Effector CD4-positive, alpha-beta T cell (primary cell): ENCODE measurements around the gene ZNF440.
A peak's percentile ranks its signal among the peaks of the same experiment; 100 is the strongest.
"Not testable (repeated sequence)": the region's sequence is repeated elsewhere in the genome, so short reads cannot be mapped to it uniquely, and the experiment has no call there.

Experiments used
- DNase-seq: peaks from one replicate; pipeline ENCODE4 v3.0.0-alpha.2; 2020
- total RNA-seq: gene quantifications from one replicate; lab custom pipeline; 2026; lab: John Stamatoyannopoulos, UW

ZNF440 gene
- total RNA-seq: 10.3 reads per million, percentile 32 among the genes with 10 or more reads in this experiment

GRCh38 chr19:11814029-11814699 is at the start of gene ZNF440:
ZNF440 (plus strand) TSS chr19:11814273; CDS start chr19:11814448, 175 bp downstream.
- peak; percentile 70 for DNase-seq

DNA sequence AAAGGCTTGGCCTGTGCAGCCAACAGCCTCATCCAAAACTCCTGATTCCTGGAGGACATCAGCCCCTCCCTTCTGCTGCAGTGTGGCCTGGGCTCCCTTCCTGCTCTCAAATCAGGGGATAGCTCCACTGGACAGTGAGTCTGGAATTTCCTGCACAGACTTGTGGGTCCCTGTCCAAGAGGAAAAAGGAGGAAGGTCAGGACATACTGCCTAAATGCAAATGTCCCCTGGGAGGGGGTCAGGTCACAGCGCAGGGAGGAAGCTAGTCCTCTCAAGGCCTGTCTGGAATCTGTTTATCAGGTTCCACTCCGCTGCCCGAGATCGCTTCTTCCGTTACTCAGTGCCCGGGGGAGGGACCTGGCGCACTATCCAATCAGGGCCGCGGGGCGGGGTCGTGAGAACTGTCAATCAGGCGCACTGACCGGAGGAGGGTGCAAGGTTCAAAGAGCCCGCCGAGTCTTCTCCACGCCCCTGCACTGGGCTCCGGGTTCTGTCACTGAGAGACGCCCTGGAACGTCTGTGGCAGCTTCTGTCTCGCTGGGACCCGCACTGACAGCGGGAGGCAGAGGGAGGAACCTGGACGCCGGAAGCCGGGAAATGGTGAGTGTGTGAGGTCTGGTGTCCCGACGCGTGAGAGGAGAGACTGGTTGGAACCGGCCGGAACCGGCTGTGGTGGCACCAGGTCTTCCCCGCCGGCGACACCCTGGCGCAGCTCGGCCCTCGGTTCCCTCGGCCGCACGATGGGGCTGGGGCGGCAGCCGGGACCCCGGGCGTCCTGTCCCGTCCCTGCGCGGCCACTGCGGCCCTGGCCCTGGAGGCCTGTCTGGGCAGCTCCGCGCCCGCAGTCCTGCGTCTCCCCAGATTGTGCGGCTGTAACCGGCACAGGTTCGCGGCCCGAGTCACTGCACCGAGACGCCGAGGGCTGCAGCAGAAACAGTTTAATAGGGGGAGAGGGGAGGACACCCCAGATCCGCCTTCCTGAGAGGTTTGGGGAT is 47.2 kb upstream of the ZNF440 start, which contains the start of gene ZNF441:
TSS of gene ZNF441 (plus strand) at position 404 of the 995 bp plus-strand sequence. CDS start at position 598, 194 bp downstream.
- peak; percentile 74 for DNase-seq

- DNase-seq: no peak
Measured at GRCh38 chr19:11767633-11768133, 46.4 kb upstream of the ZNF440 start.

GRCh38 chr19:11769995-11770394 is 44.1 kb upstream of the ZNF440 start:
- DNase-seq: no peak

GRCh38 chr19:11771520-11771919 is 42.6 kb upstream of the ZNF440 start:
- DNase-seq: not testable (repeated sequence)

DNA sequence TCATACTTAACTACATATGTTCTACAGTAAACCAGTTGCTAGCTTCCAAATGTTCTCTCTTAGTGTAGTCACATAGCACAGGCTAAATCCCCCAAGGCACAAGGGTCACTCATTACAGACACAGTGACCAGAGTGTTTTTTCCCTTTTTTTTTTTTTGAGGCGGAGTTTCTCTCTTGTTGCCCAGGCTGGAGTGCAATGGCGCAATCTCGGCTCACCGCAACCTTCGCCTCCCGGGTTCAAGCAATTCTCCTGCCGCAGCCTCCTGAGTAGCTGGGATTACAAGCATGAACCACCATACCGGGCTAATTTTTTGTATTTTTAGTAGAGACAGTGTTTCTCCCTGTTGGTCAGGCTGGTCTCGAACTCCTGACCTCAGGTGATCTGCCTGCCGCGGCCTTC is 37.4 kb upstream of the ZNF440 start:
- not testable (repeated sequence) for DNase-seq

- no peak for DNase-seq
Measured at GRCh38 chr19:11780431-11781020, 33.5 kb upstream of the ZNF440 start.

GRCh38 chr19:11781295-11782057 is 32.6 kb upstream of the ZNF440 start:
- DNase-seq: no peak

DNA sequence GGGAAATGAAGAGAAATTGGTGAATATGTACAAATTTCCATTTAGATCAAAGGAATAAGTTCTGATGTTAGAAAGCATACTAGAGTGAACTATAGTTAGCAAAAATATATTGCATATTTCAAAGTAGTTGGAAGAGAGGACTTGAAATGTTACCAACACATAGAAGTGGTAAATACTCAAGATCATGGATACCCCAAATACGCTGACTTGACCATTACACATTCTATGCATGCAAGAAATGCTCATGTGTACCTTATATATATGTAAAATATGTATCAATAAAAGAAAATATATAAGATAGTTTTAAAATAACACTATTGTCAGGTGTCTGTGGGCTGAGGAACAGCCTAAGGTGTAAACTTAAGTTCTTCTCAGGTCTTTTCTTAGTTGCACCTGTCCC is 30.3 kb upstream of the ZNF440 start:
- DNase-seq: no peak

DNA sequence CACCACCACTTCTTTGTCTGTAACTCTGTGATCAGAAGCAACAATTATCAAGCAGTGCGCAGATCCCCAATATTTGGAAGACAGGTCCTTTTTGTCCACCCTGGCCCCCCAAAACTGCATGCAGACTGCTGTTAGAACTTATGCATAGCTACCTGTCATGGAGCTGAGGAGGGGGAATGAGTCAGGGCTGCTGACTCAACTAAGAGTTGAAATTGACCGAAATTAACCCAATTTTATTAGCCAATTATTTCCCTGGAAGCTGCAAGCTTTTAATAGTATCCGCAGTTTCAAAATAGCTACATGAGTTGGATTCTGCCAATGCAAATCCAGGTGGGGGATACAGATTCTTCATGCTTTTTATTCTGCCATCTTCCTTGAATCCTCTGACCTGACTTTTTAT is 29.7 kb upstream of the ZNF440 start:
- DNase-seq: no peak

DNA sequence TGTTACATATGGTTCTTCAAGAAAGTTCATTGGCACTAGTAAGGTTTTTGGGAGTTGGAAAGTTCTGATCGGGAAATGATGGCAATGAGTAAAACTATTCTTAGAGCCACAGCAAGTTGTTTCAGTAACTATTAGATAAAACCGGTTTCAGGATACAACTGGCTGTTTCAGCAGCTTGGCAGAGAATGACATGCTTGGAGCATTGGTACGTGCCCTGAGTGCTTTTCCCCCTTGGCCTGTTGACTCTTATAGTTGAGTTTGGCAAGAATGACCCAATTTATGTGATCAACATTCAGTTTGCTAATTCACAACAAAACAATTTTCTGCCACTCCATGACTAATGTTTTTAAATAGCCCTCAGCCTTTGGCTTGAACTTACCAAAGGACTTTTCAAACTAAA is 26.5 kb upstream of the ZNF440 start:
- DNase-seq: no peak

GRCh38 chr19:11792942-11793341 is 21.1 kb upstream of the ZNF440 start:
- DNase-seq: no peak

GRCh38 chr19:11797491-11797890 is 16.6 kb upstream of the ZNF440 start:
- DNase-seq: peak; percentile 75

DNA sequence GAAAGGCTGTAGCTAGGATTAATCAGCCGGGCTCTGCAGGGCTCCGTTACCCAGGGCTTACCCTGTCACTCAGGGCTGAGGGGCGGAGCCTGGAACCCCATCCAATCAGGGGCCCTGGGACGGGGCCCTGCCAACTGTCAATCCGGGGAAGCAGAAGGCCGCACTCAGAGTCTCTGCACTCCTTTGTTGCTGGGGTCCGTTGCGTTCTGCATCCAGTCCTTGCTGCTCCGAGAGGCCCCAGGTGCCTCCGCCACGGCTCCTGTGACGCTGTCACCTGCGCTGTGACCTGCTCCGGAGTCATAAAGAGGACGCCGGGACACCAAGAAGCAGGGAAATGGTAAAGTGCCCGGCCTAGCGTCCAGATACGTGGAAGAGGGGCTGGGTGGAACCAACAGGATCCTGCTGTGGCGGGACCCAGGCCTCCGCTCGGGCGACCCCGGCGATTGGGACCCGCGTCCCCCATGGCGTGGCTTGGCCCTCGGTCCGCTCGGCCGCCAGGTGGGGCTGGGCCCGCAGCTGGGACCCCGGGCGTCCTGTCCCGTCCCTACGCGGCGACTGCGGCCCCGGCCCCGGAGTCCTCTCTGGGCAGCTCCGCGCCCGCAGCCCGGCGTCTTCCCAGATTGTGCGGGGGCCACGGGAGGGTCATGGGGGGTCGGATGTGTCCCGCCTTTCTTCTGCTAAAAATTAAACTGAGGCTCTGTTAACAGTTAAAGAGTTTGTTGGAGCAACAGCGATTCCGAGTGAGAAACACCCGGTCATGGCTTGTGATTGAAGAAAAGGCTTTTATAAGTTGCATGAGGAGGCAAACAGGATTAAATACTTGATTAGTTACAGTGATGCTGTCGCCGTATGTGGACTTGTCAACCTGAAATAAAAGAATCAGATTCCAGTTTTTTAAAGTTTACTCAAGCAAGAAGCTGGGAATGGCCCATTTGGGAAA is 15.4 kb upstream of the ZNF440 start, which contains the start of gene ZNF491:
TSS of gene ZNF491 (plus strand) at position 133 of the 940 bp plus-strand sequence. CDS start 7,431 bp downstream, outside the sequence.
- peak; percentile 75 for DNase-seq

DNA sequence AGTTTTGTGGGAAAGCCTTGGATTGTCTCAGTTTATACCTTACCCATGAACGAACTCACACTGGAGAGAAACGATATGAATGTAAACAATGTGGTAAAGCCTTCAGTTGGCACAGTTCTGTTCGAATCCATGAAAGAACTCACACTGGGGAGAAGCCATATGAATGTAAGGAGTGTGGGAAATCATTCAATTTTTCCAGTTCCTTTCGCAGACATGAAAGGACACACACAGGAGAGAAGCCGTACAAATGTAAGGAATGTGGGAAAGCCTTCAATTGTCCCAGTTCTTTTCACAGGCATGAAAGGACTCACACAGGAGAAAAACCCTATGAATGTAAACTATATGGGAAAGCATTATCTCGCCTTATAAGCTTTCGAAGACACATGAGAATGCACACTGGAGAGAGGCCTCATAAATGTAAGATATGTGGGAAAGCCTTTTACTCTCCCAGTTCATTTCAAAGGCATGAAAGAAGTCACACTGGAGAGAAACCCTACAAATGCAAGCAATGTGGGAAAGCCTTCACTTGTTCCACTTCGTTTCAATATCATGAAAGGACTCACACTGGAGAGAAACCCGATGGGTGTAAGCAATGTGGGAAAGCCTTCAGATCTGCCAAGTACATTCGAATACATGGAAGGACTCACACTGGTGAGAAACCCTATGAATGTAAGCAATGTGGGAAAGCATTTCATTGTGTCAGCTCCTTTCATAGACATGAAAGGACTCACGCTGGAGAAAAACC is 7.5 kb upstream of the ZNF440 start:
- no peak for DNase-seq

- no peak for DNase-seq
Measured at GRCh38 chr19:11807099-11807380, 7.0 kb upstream of the ZNF440 start.

DNA sequence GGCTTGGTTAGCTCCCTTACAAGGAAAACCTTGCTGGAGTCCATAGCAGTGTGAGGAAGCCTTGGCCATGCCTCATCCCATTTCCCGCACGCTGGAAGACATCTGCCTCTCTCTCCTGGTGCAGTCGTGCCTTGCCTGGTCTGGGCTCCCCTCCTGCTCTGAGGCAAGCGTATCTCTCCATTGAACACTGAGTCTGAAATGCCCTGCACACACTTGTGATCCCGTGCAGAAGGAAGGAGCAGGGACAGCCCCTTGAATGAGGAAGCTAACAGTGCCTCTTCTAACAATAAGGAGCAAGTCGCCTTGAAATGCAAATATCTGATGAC is 407 bp upstream of the ZNF440 start:
- DNase-seq: no peak

DNA sequence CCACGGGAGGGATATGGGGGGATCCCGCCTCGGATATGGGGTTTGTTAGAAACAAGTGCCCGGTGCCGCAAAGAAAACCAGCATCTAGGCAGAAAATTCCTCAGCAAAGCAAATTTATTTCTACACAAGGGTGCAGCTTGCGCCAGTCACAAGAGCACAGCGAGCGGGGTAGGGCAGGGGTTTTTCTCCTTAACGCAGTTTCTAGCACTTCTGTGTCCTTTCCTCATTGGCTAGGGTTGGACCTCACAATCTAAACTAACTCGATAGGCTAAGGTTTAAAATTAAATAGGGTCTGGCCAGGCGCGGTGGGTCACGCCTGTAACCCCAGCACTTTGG is 595 bp downstream of the ZNF440 start:
- DNase-seq: no peak

- no peak for DNase-seq
Measured at GRCh38 chr19:11821474-11822109, 7.5 kb downstream of the ZNF440 start.
